Measurements from ENCODE around the gene PCK1.

DNA sequence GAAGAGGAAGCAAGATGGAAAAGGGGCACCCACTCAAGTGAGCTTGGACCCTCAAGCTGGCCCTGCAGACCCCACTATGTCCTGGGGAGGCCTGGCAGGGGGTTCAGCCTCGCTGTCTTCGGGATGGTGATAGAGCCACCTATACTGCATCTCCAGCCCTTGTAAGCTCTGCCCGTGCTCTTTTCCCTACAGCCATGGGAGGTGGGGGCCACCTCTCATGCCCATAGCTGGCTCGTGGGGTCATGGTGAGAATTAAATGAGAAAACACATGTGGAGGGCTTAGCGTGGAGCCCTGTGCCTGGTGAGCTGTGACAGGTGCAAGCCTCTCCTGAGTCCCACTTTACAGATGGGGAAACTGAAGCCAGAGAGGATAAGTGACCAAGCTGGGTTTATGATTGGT lies 27.7 kb downstream of the PCK1 start:
- TF ChIP-seq, protein P1, sequence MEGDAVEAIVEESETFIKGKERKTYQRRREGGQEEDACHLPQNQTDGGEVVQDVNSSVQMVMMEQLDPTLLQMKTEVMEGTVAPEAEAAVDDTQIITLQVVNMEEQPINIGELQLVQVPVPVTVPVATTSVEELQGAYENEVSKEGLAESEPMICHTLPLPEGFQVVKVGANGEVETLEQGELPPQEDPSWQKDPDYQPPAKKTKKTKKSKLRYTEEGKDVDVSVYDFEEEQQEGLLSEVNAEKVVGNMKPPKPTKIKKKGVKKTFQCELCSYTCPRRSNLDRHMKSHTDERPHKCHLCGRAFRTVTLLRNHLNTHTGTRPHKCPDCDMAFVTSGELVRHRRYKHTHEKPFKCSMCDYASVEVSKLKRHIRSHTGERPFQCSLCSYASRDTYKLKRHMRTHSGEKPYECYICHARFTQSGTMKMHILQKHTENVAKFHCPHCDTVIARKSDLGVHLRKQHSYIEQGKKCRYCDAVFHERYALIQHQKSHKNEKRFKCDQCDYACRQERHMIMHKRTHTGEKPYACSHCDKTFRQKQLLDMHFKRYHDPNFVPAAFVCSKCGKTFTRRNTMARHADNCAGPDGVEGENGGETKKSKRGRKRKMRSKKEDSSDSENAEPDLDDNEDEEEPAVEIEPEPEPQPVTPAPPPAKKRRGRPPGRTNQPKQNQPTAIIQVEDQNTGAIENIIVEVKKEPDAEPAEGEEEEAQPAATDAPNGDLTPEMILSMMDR (conservative IDR thresholded peaks at IDR 0.05) = no peak
- TF ChIP-seq ZFX (IDR thresholded peaks at IDR 0.05) = no peak
